ENCODE results near the gene VCAM1. TPM values are rescaled to one million over a fixed set of nuclear protein-coding genes. Genes with fewer than 3 reads are reported as not detected.

VCAM1 gene
- total RNA-seq, 4 donors from 2014 or later = 28.6 to 68.9 (median 58.1) TPM

- ATAC-seq (ENCODE audit: low FRiP score) (no peak), DNase-seq (ENCODE audit: low spot score) (no peak)
- TF ChIP-seq CTCF (IDR thresholded peaks at IDR 0.05) = no peak
Observed at GRCh38 chr1:100722221-100722620, 2.7 kb downstream of the VCAM1 start.

- DNase-seq (ENCODE audit: low spot score) = no peak
- no peak for ATAC-seq (ENCODE audit: low FRiP score)
- TF ChIP-seq CTCF (IDR thresholded peaks at IDR 0.05) = no peak
Observed at GRCh38 chr1:100724281-100724680, 4.7 kb downstream of the VCAM1 start.

- no peak for ATAC-seq (ENCODE audit: low FRiP score)
- TF ChIP-seq CTCF (IDR thresholded peaks at IDR 0.05) = no peak
Observed at GRCh38 chr1:100730130-100730529, 10.6 kb downstream of the VCAM1 start.

GRCh38 chr1:100731309-100731708 is 11.8 kb downstream of the VCAM1 start:
- ATAC-seq (ENCODE audit: low FRiP score) (no peak), DNase-seq (ENCODE audit: low spot score) (no peak)
- no peak for TF ChIP-seq CTCF (IDR thresholded peaks at IDR 0.05)

More at GRCh38 chr1:100730130-100730529, 10.6 kb downstream of the VCAM1 start:
- DNase-seq (ENCODE audit: low spot score) = no peak

GRCh38 chr1:100731758-100732157 is 12.2 kb downstream of the VCAM1 start:
- TF ChIP-seq CTCF (IDR thresholded peaks at IDR 0.05) = no peak
- DNase-seq (ENCODE audit: low spot score) (no peak), ATAC-seq (ENCODE audit: low FRiP score) (no peak)

- peak; percentile 72 for ATAC-seq (ENCODE audit: low FRiP score)
- no peak for TF ChIP-seq CTCF (IDR thresholded peaks at IDR 0.05)
- no peak for DNase-seq (ENCODE audit: low spot score)
Observed at GRCh38 chr1:100734676-100735075, 15.1 kb downstream of the VCAM1 start.

- DNase-seq (ENCODE audit: low spot score) (no peak), ATAC-seq (ENCODE audit: low FRiP score) (no peak)
- TF ChIP-seq CTCF (IDR thresholded peaks at IDR 0.05) = no peak
Observed at GRCh38 chr1:100735244-100735643, 15.7 kb downstream of the VCAM1 start.
